IPS-20b (cell line): ENCODE data around the gene GLA.

Source experiments
- H3K27ac ChIP-seq: one replicate; pipeline ENCODE4 v1.5.1; 2013; ENCODE audit warnings: low read length
- H3K27me3 ChIP-seq: 2 replicates; pipeline ENCODE4 v1.6.1; 2013; ENCODE audit warnings: mild to moderate bottlenecking, low read length, inconsistent platforms; ENCODE audit not compliant: insufficient read depth
- H3K36me3 ChIP-seq: 2 replicates; pipeline ENCODE4 v1.6.1; 2013; ENCODE audit warnings: low read depth, mild to moderate bottlenecking, inconsistent platforms, low read length, moderate library complexity; ENCODE audit not compliant: insufficient read depth
- H3K4me1 ChIP-seq: 2 replicates; pipeline ENCODE4 v1.6.1; 2013; ENCODE audit warnings: mild to moderate bottlenecking, control low read depth, inconsistent platforms, low read length, moderate library complexity; ENCODE audit not compliant: insufficient read depth
- H3K4me3 ChIP-seq: 2 replicates; pipeline ENCODE4 v1.5.1; 2013; ENCODE audit warnings: mild to moderate bottlenecking, low read length, inconsistent platforms
- H3K9ac ChIP-seq: 2 replicates; pipeline ENCODE4 v1.6.1; 2013; ENCODE audit warnings: low read depth, mild to moderate bottlenecking, inconsistent platforms, low read length, moderate library complexity
- H3K9me3 ChIP-seq: 2 replicates; pipeline ENCODE4 v1.6.1; 2013; ENCODE audit warnings: mild to moderate bottlenecking, low read depth, low read length, inconsistent platforms; ENCODE audit not compliant: insufficient read depth

Gene GLA

GRCh38 chrX:101394372-101394771 is 13.4 kb downstream of the GLA start:
- Histone ChIP-seq H3K9me3 (no peaks in the 10 kb centered on the region), H3K27ac (no peak overlapping the region), H3K36me3 (peaks cover 47% of the 10 kb centered on the region), H3K4me3 (no peak overlapping the region), H3K27me3 (no peaks in the 10 kb centered on the region), H3K4me1 (no peaks in the 10 kb centered on the region; the same call in 1 of the 2 replicates), H3K9ac (no peak overlapping the region)

GRCh38 chrX:101393530-101394305 is 14.0 kb downstream of the GLA start:
- H3K9ac ChIP-seq, result peak overlapping the region; percentile 41; the same call in 1 of the 2 replicates
- peaks cover 47% of the 10 kb centered on the region for H3K36me3 ChIP-seq
- no peak overlapping the region for H3K27ac ChIP-seq
- no peak overlapping the region; the same call in 1 of the 2 replicates for H3K4me3 ChIP-seq
- H3K9me3 ChIP-seq, result no peaks in the 10 kb centered on the region
- H3K27me3 ChIP-seq, result no peaks in the 10 kb centered on the region
- H3K4me1 ChIP-seq, result no peaks in the 10 kb centered on the region; the same call in 1 of the 2 replicates

- Histone ChIP-seq H3K27me3 (no peaks in the 10 kb centered on the region), H3K36me3 (peaks cover 47% of the 10 kb centered on the region), H3K9ac (peak overlapping the region; percentile 100), H3K9me3 (no peaks in the 10 kb centered on the region), H3K27ac (no peak overlapping the region), H3K4me1 (no peaks in the 10 kb centered on the region; the same call in 1 of the 2 replicates), H3K4me3 (peak overlapping the region; percentile 96)
Measured at GRCh38 chrX:101391831-101392230, 15.9 kb downstream of the GLA start.

GRCh38 chrX:101390664-101391525 is 16.8 kb downstream of the GLA start, which contains the start of gene RPL36A:
RPL36A (plus strand) TSS chrX:101391011; CDS start chrX:101391044, 33 bp downstream.
- Histone ChIP-seq H3K9ac (peak within 1 kb of the TSS; percentile 100), H3K4me1 (no peaks in the 10 kb centered on the region; the same call in 1 of the 2 replicates), H3K27ac (peak within 1 kb of the TSS; percentile 61), H3K9me3 (no peaks in the 10 kb centered on the region), H3K27me3 (no peaks in the 10 kb centered on the region), H3K4me3 (peak within 1 kb of the TSS; percentile 96), H3K36me3 (peaks cover 45% of the 10 kb centered on the region)

GRCh38 chrX:101388604-101389003 is 19.1 kb downstream of the GLA start:
- Histone ChIP-seq H3K27ac (no peak overlapping the region), H3K9ac (no peak overlapping the region), H3K36me3 (peaks cover 24% of the 10 kb centered on the region), H3K27me3 (no peaks in the 10 kb centered on the region), H3K4me3 (no peak overlapping the region), H3K9me3 (no peaks in the 10 kb centered on the region), H3K4me1 (no peaks in the 10 kb centered on the region; the same call in 1 of the 2 replicates)

GRCh38 chrX:101386542-101386885 is 21.2 kb downstream of the GLA start:
- Histone ChIP-seq H3K27ac (no peak overlapping the region), H3K9me3 (no peaks in the 10 kb centered on the region), H3K27me3 (no peaks in the 10 kb centered on the region), H3K9ac (no peak overlapping the region), H3K4me3 (no peak overlapping the region), H3K4me1 (no peaks in the 10 kb centered on the region), H3K36me3 (peaks cover 4% of the 10 kb centered on the region)

- Histone ChIP-seq H3K4me3 (no peak within 1 kb of the TSS), H3K9ac (no peak within 1 kb of the TSS), H3K4me1 (no peaks in the 10 kb centered on the region), H3K27me3 (no peaks in the 10 kb centered on the region), H3K36me3 (no peaks in the 10 kb centered on the region), H3K9me3 (no peaks in the 10 kb centered on the region), H3K27ac (no peak within 1 kb of the TSS)
Measured at GRCh38 chrX:101385795-101386541, 21.8 kb downstream of the GLA start, which contains the start of gene BTK. BTK (minus strand) TSS chrX:101386191; CDS start chrX:101375284, 10,907 bp downstream.

- H3K9ac ChIP-seq, result no peak overlapping the region
- no peak overlapping the region for H3K4me3 ChIP-seq
- H3K9me3 ChIP-seq, result no peaks in the 10 kb centered on the region
- H3K36me3 ChIP-seq, result no peaks in the 10 kb centered on the region
- no peaks in the 10 kb centered on the region for H3K27me3 ChIP-seq
- no peaks in the 10 kb centered on the region for H3K4me1 ChIP-seq
- H3K27ac ChIP-seq, result no peak overlapping the region
Measured at GRCh38 chrX:101385026-101385684, 22.6 kb downstream of the GLA start.

- H3K9ac ChIP-seq, result no peak overlapping the region
- H3K27me3 ChIP-seq, result no peaks in the 10 kb centered on the region
- H3K4me3 ChIP-seq, result no peak overlapping the region
Measured at GRCh38 chrX:101383679-101384205, 24.0 kb downstream of the GLA start.

GRCh38 chrX:101377547-101377946 is 30.2 kb downstream of the GLA start:
- no peak overlapping the region for H3K4me3 ChIP-seq
- no peaks in the 10 kb centered on the region for H3K4me1 ChIP-seq
- no peaks in the 10 kb centered on the region for H3K27me3 ChIP-seq
- H3K9me3 ChIP-seq, result no peaks in the 10 kb centered on the region
- H3K27ac ChIP-seq, result no peak overlapping the region
- no peak overlapping the region for H3K9ac ChIP-seq
- no peaks in the 10 kb centered on the region for H3K36me3 ChIP-seq

More at GRCh38 chrX:101383679-101384205, 24.0 kb downstream of the GLA start:
- Histone ChIP-seq H3K36me3 (no peaks in the 10 kb centered on the region), H3K4me1 (no peaks in the 10 kb centered on the region), H3K27ac (no peak overlapping the region), H3K9me3 (no peaks in the 10 kb centered on the region)
